OCI-LY1 (cell line): ENCODE measurements around the gene RAD51B.

Source experiments
- H2AFZ ChIP-seq: fragments of 200-600 bp; sonication (generic), shearing (Covaris generic); 2 replicates; pipeline ENCODE4 v1.6.0; 2014; ENCODE audit warnings: antibody characterized with exemption, mild to moderate bottlenecking, low read length
- H3F3A ChIP-seq: fragments of 200-600 bp; sonication (generic), shearing (Covaris generic); 2 replicates; pipeline ENCODE4 v1.6.0; 2014; ENCODE audit warnings: mild to moderate bottlenecking, antibody characterized with exemption, low read length, moderate library complexity; ENCODE audit not compliant: insufficient read depth
- H3K27ac ChIP-seq: fragments of 200-600 bp; sonication (generic); 2 replicates; pipeline ENCODE4 v1.5.1; 2014; ENCODE audit warnings: low read length, mixed run types, mild to moderate bottlenecking, low read depth; ENCODE audit not compliant: poor library complexity, severe bottlenecking
- H3K27me3 ChIP-seq: fragments of 200-600 bp; sonication (generic); 2 replicates; pipeline ENCODE4 v1.6.0; 2014; ENCODE audit warnings: antibody characterized with exemption, mild to moderate bottlenecking, low read length, moderate library complexity; ENCODE audit not compliant: insufficient read depth
- H3K36me3 ChIP-seq: fragments of 200-600 bp; sonication (generic); 2 replicates; pipeline ENCODE4 v1.6.1; 2014; ENCODE audit warnings: mild to moderate bottlenecking, antibody characterized with exemption, low read length, moderate library complexity, mixed read lengths; ENCODE audit not compliant: insufficient read depth
- H3K4me1 ChIP-seq: fragments of 200-600 bp; sonication (generic); 2 replicates; pipeline ENCODE4 v1.5.1; 2014; ENCODE audit warnings: mild to moderate bottlenecking, low read length, moderate library complexity; ENCODE audit not compliant: insufficient read depth, severe bottlenecking
- H3K4me2 ChIP-seq: fragments of 200-600 bp; sonication (generic), shearing (Covaris generic); 2 replicates; pipeline ENCODE4 v1.6.1; 2014; ENCODE audit warnings: low read length
- H3K4me3 ChIP-seq: fragments of 200-600 bp; sonication (generic); 2 replicates; pipeline ENCODE4 v1.5.1; 2014; ENCODE audit warnings: low read length, low read depth, mild to moderate bottlenecking, mixed read lengths; ENCODE audit not compliant: poor library complexity, severe bottlenecking
- H3K79me2 ChIP-seq: fragments of 200-600 bp; shearing (Covaris generic); 2 replicates; pipeline ENCODE4 v1.6.1; 2016; ENCODE audit warnings: mixed run types, low read length, mixed read lengths; ENCODE audit not compliant: insufficient read depth
- H3K9ac ChIP-seq: fragments of 200-600 bp; sonication (generic), shearing (Covaris generic); 2 replicates; pipeline ENCODE4 v1.6.1; 2014; ENCODE audit warnings: mild to moderate bottlenecking, low read length, mixed read lengths
- H3K9me2 ChIP-seq: fragments of 200-600 bp; sonication (generic), shearing (Covaris generic); 2 replicates; pipeline ENCODE4 v1.6.1; 2014; ENCODE audit warnings: low read depth, mild to moderate bottlenecking, low read length, mixed read lengths
- H3K9me3 ChIP-seq: fragments of 200-600 bp; shearing (Covaris generic); 2 replicates; pipeline ENCODE4 v1.6.1; 2014; ENCODE audit warnings: low read length, mixed read lengths
- H4K20me1 ChIP-seq: fragments of 200-600 bp; sonication (generic), shearing (Covaris generic); 2 replicates; pipeline ENCODE4 v1.6.0; 2016; ENCODE audit warnings: mild to moderate bottlenecking, low read length; ENCODE audit not compliant: insufficient read depth
- EZH2 ChIP-seq: fragments of 200-600 bp; sonication (generic), shearing (Covaris generic); IDR thresholded peaks from 2 replicates; pipeline ENCODE4 v1.8.0; 2017; ENCODE audit warnings: borderline replicate concordance, mixed run types, mild to moderate bottlenecking, antibody characterized with exemption, low read length, moderate library complexity, mixed read lengths
- TF ChIP-seq, protein P1 (sequence below): fragments of 200-600 bp; sonication (generic), shearing (Covaris generic); IDR thresholded peaks from 2 replicates; pipeline ENCODE4 v1.5.1; 2017; ENCODE audit warnings: mild to moderate bottlenecking, antibody characterized with exemption, low read length, moderate library complexity, mixed read lengths

Gene RAD51B

DNA sequence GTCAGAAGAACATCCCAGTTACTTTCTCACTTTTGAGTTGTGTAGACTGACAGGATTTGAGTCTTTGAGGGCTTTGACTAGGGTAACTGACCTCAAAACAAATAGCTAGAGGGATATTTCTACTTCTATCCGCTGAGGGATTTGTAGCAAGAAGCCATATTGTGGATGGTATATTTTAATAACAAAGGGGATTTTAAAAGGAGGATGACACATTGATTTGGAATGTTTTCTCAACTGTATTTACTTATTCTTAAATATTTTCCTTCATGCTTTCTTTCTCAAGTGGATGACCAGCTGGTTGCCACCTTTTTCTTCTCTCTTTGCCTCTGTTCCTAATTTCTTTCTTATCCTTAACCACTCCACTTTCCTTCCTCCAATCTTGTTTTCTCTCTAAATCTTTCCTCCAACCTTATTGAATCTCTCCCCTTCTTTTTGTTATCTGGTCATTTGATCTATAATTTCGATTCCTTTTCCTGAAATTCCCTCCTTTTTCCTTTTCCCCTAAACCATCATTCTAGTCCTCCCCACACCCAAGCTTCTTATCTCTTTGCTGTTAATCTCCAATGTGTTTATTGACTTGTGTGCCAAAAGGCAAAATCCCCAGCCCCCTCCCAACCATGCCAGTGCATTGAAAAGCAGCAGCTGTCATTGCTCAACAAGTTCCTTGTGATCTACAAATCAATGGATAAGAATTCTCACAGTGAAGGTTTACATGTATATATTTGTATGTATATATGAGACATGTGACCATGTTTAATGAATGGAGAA, 411.6 kb downstream of the RAD51B start:
- Histone ChIP-seq H3K9me2 (no peaks in the 10 kb centered on the region), H3K9me3 (no peaks in the 10 kb centered on the region), H3K79me2 (no peaks in the 10 kb centered on the region), H3K4me2 (no peak overlapping the region), H3F3A (no peaks in the 10 kb centered on the region), H2AFZ (no peak overlapping the region), H3K27ac (no peak overlapping the region), H3K9ac (no peak overlapping the region), H4K20me1 (no peaks in the 10 kb centered on the region), H3K4me1 (no peaks in the 10 kb centered on the region), H3K27me3 (no peaks in the 10 kb centered on the region), H3K4me3 (no peak overlapping the region), H3K36me3 (no peaks in the 10 kb centered on the region)
- TF ChIP-seq EZH2 = no peak
- TF ChIP-seq, protein P1, sequence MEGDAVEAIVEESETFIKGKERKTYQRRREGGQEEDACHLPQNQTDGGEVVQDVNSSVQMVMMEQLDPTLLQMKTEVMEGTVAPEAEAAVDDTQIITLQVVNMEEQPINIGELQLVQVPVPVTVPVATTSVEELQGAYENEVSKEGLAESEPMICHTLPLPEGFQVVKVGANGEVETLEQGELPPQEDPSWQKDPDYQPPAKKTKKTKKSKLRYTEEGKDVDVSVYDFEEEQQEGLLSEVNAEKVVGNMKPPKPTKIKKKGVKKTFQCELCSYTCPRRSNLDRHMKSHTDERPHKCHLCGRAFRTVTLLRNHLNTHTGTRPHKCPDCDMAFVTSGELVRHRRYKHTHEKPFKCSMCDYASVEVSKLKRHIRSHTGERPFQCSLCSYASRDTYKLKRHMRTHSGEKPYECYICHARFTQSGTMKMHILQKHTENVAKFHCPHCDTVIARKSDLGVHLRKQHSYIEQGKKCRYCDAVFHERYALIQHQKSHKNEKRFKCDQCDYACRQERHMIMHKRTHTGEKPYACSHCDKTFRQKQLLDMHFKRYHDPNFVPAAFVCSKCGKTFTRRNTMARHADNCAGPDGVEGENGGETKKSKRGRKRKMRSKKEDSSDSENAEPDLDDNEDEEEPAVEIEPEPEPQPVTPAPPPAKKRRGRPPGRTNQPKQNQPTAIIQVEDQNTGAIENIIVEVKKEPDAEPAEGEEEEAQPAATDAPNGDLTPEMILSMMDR = no peak

DNA sequence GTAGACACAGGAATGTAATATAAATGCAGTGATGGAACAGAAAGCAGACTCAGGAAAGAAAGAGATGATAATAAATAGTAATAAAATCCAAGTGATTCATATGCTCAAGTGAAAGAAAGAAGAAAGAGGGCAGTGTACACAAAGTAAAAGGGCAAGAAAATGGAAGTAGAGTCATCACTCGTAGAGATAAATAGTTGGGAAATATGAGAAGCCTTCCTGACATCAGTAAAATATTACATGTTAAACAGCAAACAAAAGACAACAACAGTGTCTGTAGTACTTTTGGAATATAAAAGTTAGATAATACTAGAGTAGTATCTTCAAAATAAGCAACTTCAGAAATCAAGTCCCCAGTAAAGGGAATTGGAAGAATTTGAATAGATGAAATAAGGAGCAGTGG, 412.3 kb downstream of the RAD51B start:
- Histone ChIP-seq H3K4me2 (no peak overlapping the region), H3K9me2 (no peaks in the 10 kb centered on the region), H3K9me3 (no peaks in the 10 kb centered on the region), H3K79me2 (no peaks in the 10 kb centered on the region), H3K9ac (no peak overlapping the region), H3K4me3 (no peak overlapping the region), H3K27ac (no peak overlapping the region), H3K27me3 (no peaks in the 10 kb centered on the region), H3K4me1 (no peaks in the 10 kb centered on the region), H4K20me1 (no peaks in the 10 kb centered on the region), H3F3A (no peaks in the 10 kb centered on the region), H2AFZ (no peak overlapping the region), H3K36me3 (no peaks in the 10 kb centered on the region)
- TF ChIP-seq, protein P1 = no peak
- TF ChIP-seq EZH2 = no peak

DNA sequence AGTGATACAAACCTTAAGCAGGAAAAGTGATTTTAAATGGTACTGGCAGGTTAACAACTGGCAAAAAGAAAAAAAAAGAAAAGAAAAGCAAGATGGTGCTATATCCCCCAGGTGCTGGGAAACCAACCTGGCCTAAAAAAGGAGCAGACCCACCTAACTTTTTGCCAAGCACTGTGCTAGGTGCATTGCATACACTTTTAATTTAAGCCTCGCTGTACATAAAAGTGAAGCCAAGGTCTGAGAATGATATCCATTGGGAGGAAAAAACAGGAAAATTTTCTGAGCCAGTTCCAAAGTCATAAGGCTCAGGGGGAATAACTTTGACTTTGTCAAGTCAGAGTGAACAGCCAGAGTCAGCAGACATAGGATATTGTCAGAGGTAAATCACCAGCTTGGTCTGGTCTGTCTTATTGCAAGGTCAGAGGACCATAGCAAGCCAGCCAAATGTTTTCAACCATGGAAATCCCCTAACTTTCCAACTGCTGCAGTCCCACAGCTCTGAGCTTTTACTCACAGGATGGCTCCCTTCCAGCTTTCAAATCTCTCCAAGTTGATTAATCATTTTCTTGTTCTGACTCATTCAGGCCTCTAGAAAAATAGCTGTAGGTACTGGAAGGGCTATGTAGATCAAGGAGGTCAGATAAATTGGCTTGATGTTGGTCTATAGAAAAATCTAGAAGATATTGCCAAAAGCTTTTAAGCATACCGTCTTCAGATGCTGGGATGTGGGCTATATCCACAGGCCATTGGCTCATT, 412.9 kb downstream of the RAD51B start:
- no peak for TF ChIP-seq EZH2
- no peak overlapping the region for H3K4me2 ChIP-seq
- no peak overlapping the region for H3K27ac ChIP-seq
- H3K36me3 ChIP-seq = no peaks in the 10 kb centered on the region
- H3K9ac ChIP-seq = no peak overlapping the region
- no peaks in the 10 kb centered on the region for H3K9me2 ChIP-seq
- H3F3A ChIP-seq = no peaks in the 10 kb centered on the region
- no peaks in the 10 kb centered on the region for H3K79me2 ChIP-seq
- no peaks in the 10 kb centered on the region for H3K9me3 ChIP-seq
- H4K20me1 ChIP-seq = no peaks in the 10 kb centered on the region
- H3K27me3 ChIP-seq = no peaks in the 10 kb centered on the region
- no peak overlapping the region for H2AFZ ChIP-seq
- H3K4me3 ChIP-seq = no peak overlapping the region
- H3K4me1 ChIP-seq = no peaks in the 10 kb centered on the region
